Endothelial cell of hepatic sinusoid (primary cell): Measurements from ENCODE around the gene VASN.

Experiments used
- in situ Hi-C: cut with HindIII; loops from 2 replicates; pipeline ENCODE4 v1.10.0; 2017; ENCODE audit warnings: low sequenced_read_pairs

VASN gene

GRCh38 chr16:4336701-4337539 lies 34.7 kb upstream of the VASN start:
- in situ Hi-C loops: no loop called here

- in situ Hi-C loops: no loop called here
Measured at GRCh38 chr16:4337540-4338088, 34.0 kb upstream of the VASN start.

DNA sequence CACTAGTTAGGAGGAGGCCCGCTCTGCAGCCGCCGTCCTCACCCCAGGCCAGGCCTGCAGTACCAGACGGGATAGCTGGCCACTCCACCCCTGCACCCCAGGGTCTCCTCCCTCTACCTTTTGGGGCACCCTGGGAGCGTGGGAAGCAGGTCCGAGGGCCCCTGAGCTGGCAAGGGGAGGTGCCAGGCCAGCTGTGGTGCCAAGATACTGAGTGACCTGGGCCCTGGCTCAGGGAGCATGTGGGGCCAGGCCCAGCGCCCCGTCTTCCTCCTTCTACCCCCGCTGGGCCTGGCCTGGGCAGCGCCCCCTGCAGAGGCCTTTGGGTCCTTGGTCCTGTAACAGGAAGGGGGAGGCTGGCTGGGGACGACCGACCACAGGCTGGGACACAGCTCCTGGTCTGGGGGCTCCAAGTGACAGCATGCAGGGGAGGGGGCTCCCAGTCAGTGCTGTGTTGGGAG lies 33.5 kb upstream of the VASN start:
- in situ Hi-C loops: no loop called here

DNA sequence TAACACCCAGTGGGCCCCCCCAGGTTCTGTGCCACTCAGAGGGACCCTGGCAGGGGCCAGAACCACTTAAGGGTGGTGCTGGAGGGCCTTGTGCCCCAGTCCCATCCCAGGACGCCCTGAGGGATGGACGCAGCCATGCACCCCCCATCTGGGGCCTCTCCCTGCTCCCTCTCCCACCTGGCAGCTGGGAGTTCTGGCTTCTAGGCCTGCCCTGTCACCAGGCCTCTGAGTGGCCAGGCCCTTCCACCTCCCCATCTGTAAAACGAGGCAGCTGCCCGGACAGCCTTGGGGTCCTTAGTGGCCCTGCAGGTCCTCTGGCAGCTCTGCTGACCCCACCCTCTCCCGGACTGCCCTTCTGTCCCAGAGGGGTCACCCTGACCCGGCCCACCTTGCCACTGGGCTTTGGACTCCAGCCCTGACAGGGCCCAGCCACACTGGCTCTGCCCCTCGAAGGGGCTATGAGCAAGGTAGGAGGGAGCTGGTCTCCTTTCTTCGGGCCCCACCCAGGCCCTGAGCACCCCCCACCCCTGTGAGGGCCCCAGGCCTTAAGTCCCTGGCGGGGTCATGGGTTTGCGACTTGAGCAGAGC lies 32.8 kb upstream of the VASN start:
- in situ Hi-C loops: no loop called here

GRCh38 chr16:4339455-4339854 lies 32.2 kb upstream of the VASN start:
- in situ Hi-C loops: no loop called here

- in situ Hi-C loops: loop anchor here (5.0 to 10.0 kb wide), 2 partner anchors 58 to 105 kb away; no protein-coding TSS in a partner anchor
Measured at GRCh38 chr16:4339909-4340308, 31.7 kb upstream of the VASN start.

- in situ Hi-C loops: loop anchor here (5.0 to 10.0 kb wide), 2 partner anchors 58 to 104 kb away; no protein-coding TSS in a partner anchor
Measured at GRCh38 chr16:4340443-4340842, 31.2 kb upstream of the VASN start.

- in situ Hi-C loops: loop anchor here (5.0 to 10.0 kb wide), 2 partner anchors 59 to 104 kb away; no protein-coding TSS in a partner anchor
Measured at GRCh38 chr16:4341250-4341649, 30.4 kb upstream of the VASN start.

- in situ Hi-C loops: loop anchor here (5.0 to 10.0 kb wide), 2 partner anchors 61 to 102 kb away; no protein-coding TSS in a partner anchor
Measured at GRCh38 chr16:4342866-4343744, 28.5 kb upstream of the VASN start.

DNA sequence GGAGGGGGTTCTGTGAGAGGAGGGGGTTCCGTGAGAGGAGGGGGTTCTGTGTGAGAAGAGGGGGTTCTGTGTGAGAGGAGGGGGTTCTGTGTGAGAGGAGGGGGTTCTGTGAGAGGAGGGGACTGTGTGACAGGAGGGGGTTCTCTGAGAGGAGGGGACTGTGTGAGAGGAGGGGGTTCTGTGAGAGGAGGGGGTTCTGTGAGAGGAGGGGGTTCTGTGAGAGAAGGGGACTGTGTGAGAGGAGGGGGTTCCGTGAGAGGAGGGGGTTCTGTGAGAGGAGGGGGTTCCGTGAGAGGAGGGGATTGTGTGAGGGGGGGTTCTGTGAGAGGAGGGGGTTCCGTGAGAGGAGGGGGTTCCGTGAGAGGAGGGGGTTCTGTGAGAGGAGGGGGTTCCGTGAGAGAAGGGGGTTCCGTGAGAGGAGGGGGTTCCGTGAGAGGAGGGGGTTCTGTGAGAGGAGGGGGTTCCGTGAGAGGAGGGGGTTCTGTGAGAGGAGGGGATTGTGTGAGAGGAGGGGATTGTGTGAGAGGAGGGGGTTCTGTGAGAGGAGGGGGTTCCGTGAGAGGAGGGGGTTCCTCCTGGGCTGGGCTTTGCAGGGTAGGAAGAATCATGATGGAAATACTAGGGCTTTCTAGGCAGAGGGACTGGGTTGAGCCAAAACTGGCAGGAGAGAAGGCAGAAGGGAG lies 27.2 kb upstream of the VASN start:
- in situ Hi-C loops: loop anchor here (5.0 to 10.0 kb wide), 2 partner anchors 62 to 100 kb away; no protein-coding TSS in a partner anchor

- in situ Hi-C loops: loop anchor here (5.0 to 10.0 kb wide), 2 partner anchors 63 to 100 kb away; no protein-coding TSS in a partner anchor
Measured at GRCh38 chr16:4344983-4345835, 26.4 kb upstream of the VASN start.

GRCh38 chr16:4345836-4346781 lies 25.5 kb upstream of the VASN start:
- in situ Hi-C loops: loop anchor here (10.0 kb wide), 1 partner anchor 99 kb away; no protein-coding TSS in a partner anchor

DNA sequence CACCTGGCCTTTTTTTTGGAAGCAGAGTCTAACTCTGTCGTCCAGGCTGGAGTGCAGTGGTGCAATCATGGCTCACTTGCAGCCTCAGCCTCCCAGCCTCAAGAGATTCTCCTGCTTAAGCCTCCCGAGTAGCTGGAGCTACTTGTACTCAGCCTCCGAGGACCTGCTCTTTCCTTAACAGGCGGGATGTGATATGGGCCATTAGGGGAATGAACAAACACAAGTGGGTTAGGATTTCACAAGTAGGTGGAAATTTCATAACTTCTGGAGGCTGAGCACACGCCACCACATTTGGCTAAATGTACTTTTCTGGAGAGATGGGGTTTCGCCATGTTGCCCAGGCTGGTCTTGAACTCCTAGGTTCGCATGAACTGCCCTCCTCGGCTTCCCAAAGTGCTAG lies 24.6 kb upstream of the VASN start:
- in situ Hi-C loops: loop anchor here (10.0 kb wide), 1 partner anchor 98 kb away; no protein-coding TSS in a partner anchor

DNA sequence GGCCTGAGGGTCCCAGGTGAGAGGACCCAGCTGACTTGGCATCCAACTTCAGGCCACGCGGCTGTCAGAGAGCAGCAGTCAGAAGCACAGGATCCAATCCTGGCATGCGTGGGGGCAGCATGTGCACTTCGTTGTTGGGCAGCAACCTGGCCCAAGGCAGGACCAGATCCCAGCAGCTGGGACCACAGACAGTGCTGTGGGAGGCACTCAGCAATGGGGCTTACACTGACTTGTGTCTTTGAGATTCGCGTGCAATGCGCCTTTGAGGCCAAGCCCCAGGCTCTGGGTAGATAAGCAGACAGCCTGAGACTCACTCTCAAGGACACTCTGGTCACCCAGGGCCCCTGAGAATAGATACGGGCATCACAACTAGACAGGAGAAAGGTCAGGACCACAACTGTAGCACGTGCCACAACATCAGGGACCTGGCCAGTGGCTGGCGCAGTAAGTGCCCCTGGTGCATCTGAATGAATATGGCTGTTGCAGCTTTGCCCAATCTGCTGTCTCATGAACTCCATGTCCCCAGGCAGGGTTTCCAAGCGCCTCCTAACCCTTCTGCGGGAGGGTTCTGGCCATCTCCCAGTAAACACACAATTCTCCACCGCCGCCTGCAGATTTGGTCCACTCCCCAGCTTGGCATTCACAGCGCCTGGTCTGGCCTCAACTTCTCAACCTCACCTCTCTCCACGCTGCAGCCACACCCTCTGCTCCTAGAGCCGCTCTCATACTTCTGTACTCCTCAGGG lies 23.7 kb upstream of the VASN start:
- in situ Hi-C loops: loop anchor here (10.0 kb wide), 1 partner anchor 97 kb away; no protein-coding TSS in a partner anchor

- in situ Hi-C loops: loop anchor here (10.0 kb wide), 1 partner anchor 95 kb away; no protein-coding TSS in a partner anchor
Measured at GRCh38 chr16:4349332-4349731, 22.3 kb upstream of the VASN start.

GRCh38 chr16:4350365-4350786 lies 21.3 kb upstream of the VASN start:
- in situ Hi-C loops: no loop called here
